Activated CD8-positive, alpha-beta T cell treated with anti-CD3 and anti-CD28 coated beads for 36 hours (primary cell): ENCODE results near the gene HHIP. TPM values are rescaled to one million over a fixed set of nuclear protein-coding genes. Genes with fewer than 3 reads are reported as not detected.

Experiments used
- ATAC-seq: fragments of 200-7000 bp; cut with Tn5 transposase; one replicate; pipeline ENCODE4 v1.10.0; 2021; ENCODE audit warnings: mild to moderate bottlenecking, moderate library complexity
- CTCF ChIA-PET: fragments of 350-600 bp; sonication (Branson Sonifier 250); formaldehyde crosslinking; loops from one replicate; lab custom pipeline; 2021; ENCODE audit warnings: antibody characterized with exemption; lab: Charles Lee
- POLR2A ChIA-PET: fragments of 350-600 bp; sonication (Branson Sonifier 250); formaldehyde crosslinking; loops from one replicate; lab custom pipeline; 2021; ENCODE audit warnings: antibody characterized with exemption; lab: Charles Lee
- DNase-seq: peaks from one replicate; pipeline ENCODE4 v3.0.0-alpha.2; 2020
- H3K27ac Mint-ChIP-seq: one replicate; pipeline ENCODE4 v1.8.0; 2021; ENCODE audit warnings: mild to moderate bottlenecking, mixed read lengths
- H3K27me3 Mint-ChIP-seq: one replicate; pipeline ENCODE4 v1.8.0; 2021; ENCODE audit warnings: mixed read lengths
- H3K36me3 Mint-ChIP-seq: one replicate; pipeline ENCODE4 v1.8.0; 2021; ENCODE audit warnings: low read depth, mixed read lengths
- H3K4me1 Mint-ChIP-seq: one replicate; pipeline ENCODE4 v1.8.0; 2021; ENCODE audit warnings: low read depth, mixed read lengths
- H3K4me3 Mint-ChIP-seq: one replicate; pipeline ENCODE4 v1.8.0; 2021; ENCODE audit warnings: mild to moderate bottlenecking, moderate library complexity, mixed read lengths
- H3K9me3 Mint-ChIP-seq: one replicate; pipeline ENCODE4 v1.8.0; 2021; ENCODE audit warnings: mixed read lengths
- CTCF ChIP-seq: fragments of 200-600 bp; IDR thresholded peaks from one replicate; pipeline ENCODE4 v1.8.0; 2022; ENCODE audit warnings: antibody characterized with exemption, mild to moderate bottlenecking
- intact Hi-C: fragments of 100-400 bp; cut with micrococcal nuclease; formaldehyde crosslinking; loops from one replicate; pipeline ENCODE4 v1.10.0; 2022
- total RNA-seq, 2 experiments: library from RNA; stranded (reverse); gene quantifications; one replicate each; pipeline ENCODE4 v1.2.3, GENCODE V29; 2021

The HHIP gene
- total RNA-seq, 2 experiments from 2014 or later: not detected

GRCh38 chr4:144689125-144689524 lies 43.2 kb downstream of the HHIP start:
- no peak overlapping the region for H3K4me3 Mint-ChIP-seq
- no peaks in the 10 kb centered on the region for H3K36me3 Mint-ChIP-seq
- intact Hi-C loops: no loop called here
- no peaks in the 10 kb centered on the region for H3K4me1 Mint-ChIP-seq
- CTCF ChIA-PET: no interaction called here
- no peak for DNase-seq
- no peak overlapping the region for H3K27ac Mint-ChIP-seq
- POLR2A ChIA-PET: no interaction called here
- H3K27me3 Mint-ChIP-seq: peaks cover 3% of the 10 kb centered on the region
- H3K9me3 Mint-ChIP-seq: no peaks in the 10 kb centered on the region
- no peak for TF ChIP-seq CTCF
- no peak for ATAC-seq

GRCh38 chr4:144695721-144696120 lies 49.8 kb downstream of the HHIP start:
- H3K36me3 Mint-ChIP-seq: no peaks in the 10 kb centered on the region
- POLR2A ChIA-PET: no interaction called here
- no peaks in the 10 kb centered on the region for H3K9me3 Mint-ChIP-seq
- no peak overlapping the region for H3K27ac Mint-ChIP-seq
- H3K27me3 Mint-ChIP-seq: peaks cover 2% of the 10 kb centered on the region
- CTCF ChIA-PET: no interaction called here
- no peak overlapping the region for H3K4me3 Mint-ChIP-seq
- TF ChIP-seq CTCF: no peak
- intact Hi-C loops: no loop called here
- H3K4me1 Mint-ChIP-seq: no peaks in the 10 kb centered on the region
- DNase-seq: no peak
- no peak for ATAC-seq

- Mint-ChIP-seq H3K27ac (no peak overlapping the region), H3K36me3 (no peaks in the 10 kb centered on the region), H3K27me3 (peaks cover 2% of the 10 kb centered on the region), H3K9me3 (no peaks in the 10 kb centered on the region), H3K4me3 (no peak overlapping the region), H3K4me1 (no peaks in the 10 kb centered on the region)
- no peak for TF ChIP-seq CTCF
- intact Hi-C loops: no loop called here
- ChIA-PET CTCF (no interaction called here), POLR2A (no interaction called here)
- DNase-seq (no peak), ATAC-seq (no peak)
These were observed 50.4 kb downstream of the HHIP start for GRCh38 chr4:144696376-144696775.

- CTCF ChIA-PET: interaction anchor here (0.7 kb wide), 1 partner anchor 353 kb away, joined by 3 read pairs; no protein-coding TSS in a partner anchor
- H3K4me3 Mint-ChIP-seq: no peak overlapping the region
These were observed 53.6 kb downstream of the HHIP start for GRCh38 chr4:144699565-144699964.

GRCh38 chr4:144701683-144702233 lies 55.8 kb downstream of the HHIP start:
- no peak for ATAC-seq
- no peaks in the 10 kb centered on the region for H3K4me1 Mint-ChIP-seq

More at GRCh38 chr4:144699565-144699964, 53.6 kb downstream of the HHIP start:
- DNase-seq (no peak), ATAC-seq (no peak)
- Mint-ChIP-seq H3K27ac (no peak overlapping the region), H3K27me3 (no peaks in the 10 kb centered on the region), H3K36me3 (no peaks in the 10 kb centered on the region), H3K9me3 (no peaks in the 10 kb centered on the region), H3K4me1 (no peaks in the 10 kb centered on the region)
- POLR2A ChIA-PET: no interaction called here
- no peak for TF ChIP-seq CTCF
- intact Hi-C loops: no loop called here

More at GRCh38 chr4:144701683-144702233, 55.8 kb downstream of the HHIP start:
- POLR2A ChIA-PET: no interaction called here
- H3K36me3 Mint-ChIP-seq: no peaks in the 10 kb centered on the region
- no peak overlapping the region for H3K4me3 Mint-ChIP-seq
- no peak for DNase-seq
- no peak for TF ChIP-seq CTCF
- H3K27me3 Mint-ChIP-seq: no peaks in the 10 kb centered on the region
- CTCF ChIA-PET: no interaction called here
- intact Hi-C loops: no loop called here
- no peak overlapping the region for H3K27ac Mint-ChIP-seq
- no peaks in the 10 kb centered on the region for H3K9me3 Mint-ChIP-seq
